A204.1 (cell line): ENCODE data around the gene RERE.
"Not testable (repeated sequence)": the region's sequence is repeated elsewhere in the genome, so short reads cannot be mapped to it uniquely, and the experiment has no call there.

Source experiments
- FAIRE-seq: peaks from 2 replicates; lab custom pipeline; 2012; peaks lifted over from hg19 to GRCh38; lab: Jason Lieb, UNC

RERE gene

GRCh38 chr1:8398086-8398485 lies 419.4 kb downstream of the RERE start:
- FAIRE-seq, result no peak

GRCh38 chr1:8397511-8397910 lies 419.9 kb downstream of the RERE start:
- no peak for FAIRE-seq

DNA sequence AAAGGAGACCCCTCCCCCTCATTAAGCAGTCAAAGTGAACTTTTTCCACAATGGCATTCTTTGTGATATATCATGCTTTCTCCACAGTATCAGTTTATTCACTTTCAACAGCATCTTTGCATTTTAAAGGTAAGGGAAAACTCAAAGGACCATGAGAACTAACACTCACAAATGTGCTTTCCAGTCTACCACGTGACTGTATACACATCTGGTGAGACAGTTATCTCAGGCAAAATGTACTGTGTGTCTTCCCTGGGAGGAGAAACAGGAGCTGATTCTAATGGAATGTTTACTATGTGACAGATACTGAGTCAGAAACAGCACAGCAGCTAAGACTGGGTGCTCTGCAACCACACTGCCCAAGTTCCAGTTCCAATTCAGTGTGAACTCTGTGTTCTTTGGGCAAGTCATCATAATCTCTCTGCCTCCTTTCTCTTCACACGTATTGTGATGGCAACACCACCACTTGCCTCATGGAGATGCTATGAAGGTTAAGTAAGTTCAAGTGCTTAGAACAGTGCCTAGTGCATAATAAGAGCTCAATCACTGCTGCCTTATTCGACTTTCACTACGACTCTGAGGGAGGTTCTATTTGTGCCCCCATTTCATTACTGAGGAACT lies 420.5 kb downstream of the RERE start:
- no peak for FAIRE-seq

GRCh38 chr1:8396083-8396785 lies 421.2 kb downstream of the RERE start:
- no peak for FAIRE-seq

DNA sequence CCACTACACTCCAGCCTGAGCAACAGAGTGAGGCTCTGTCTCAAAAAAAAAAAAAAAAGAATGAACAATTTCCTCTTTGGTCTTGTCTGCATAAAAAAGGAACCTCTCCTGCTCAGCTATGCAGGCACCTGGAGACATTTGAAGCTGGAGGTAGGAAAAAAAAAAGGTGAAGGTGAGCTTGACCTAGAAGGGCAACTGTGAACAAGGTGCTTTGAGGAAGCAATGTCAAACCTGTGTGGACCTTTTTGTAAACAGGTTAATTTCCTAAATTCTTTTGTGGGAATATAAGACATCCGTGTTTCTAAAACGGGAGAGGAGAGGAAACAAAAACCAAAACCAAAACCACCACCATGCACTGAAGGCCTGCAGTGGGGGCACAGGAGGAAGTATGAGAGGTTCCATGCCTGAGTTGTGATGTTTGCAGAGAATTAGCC lies 422.0 kb downstream of the RERE start:
- FAIRE-seq, result no peak

DNA sequence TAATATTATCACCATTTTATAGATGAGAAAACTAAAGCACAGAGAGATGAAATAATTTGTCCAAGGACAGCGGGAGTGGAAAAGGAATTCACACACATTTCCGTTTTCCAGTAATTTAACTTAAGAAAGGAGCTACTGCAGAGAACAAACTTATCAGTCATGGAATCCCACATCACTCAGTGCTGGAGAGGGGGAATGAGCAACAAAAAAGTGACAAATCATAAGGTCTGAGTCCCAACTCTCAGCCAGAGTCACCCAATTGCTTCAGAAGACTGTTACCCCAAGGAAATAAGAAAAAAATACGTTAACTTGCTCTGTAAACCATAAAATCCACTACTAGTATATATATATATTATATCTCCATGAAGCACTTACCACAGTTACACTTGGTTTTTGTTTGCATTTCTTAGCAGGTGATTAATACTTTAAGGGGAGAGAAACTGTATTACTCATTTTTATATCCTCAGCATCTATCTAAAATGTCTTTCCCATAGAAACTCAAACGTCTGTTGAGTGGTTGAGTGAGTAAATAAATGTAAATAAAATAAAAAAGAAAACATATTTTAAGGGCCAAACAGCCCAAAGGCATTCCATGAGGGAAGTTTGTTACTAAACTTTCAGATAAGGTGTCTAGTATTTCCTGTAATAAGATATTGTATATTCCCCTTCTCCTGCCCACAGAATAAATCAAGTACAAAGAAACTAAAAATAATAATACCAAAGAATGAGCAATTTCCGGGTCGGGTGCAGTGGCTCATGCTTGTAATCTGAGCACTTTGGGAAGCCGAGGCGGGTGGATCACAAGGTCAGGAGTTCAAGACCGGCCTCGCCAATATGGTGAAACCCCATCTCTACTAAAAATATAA lies 422.8 kb downstream of the RERE start:
- FAIRE-seq, result no peak

DNA sequence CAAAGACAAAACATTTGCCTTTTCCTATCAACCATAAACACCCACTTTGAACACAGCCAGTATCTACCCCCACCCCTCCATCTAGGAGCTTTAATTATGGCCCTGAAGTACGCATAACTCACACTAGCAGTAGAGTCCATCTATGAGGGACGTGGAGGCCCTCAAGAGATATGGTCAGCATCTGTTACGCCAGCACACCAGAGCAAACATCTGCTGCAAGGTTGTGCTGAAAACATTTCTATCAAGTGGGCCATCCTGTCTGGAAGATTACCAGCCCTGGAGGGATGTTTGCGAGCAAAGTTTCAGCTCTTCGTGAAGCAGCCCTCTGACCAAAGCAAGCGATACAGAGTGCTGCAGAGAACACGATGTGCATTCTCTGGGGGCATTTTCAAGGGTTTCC lies 424.9 kb downstream of the RERE start:
- FAIRE-seq, result no peak

- no peak for FAIRE-seq
These were observed 426.7 kb downstream of the RERE start for GRCh38 chr1:8390707-8391106.

DNA sequence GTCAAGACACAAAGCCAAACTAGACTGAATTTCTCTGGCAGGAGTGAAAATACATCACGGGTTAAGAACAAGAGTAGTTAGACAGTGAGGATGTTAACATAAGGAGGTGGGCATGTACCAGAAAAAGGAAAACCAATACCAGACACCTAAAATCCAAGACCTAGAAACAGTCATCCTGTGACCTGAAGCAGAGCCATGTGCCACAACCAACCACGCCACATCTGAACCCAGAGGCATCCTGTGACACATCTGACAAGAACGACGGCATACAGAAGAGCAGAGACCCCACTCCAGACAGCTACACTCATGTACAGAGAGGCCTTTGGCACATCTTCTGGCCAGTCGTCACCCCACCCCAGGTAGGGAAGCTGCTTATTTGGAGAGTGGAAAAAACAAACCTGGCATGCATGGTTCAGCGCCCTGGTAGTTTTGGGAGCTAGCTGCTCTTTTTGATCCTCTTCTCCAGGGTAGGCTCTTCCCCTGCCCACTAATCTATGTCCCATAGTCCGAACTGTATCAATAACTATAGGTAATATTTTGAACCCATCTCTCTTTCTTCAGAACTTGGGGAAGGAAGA lies 427.4 kb downstream of the RERE start:
- FAIRE-seq, result no peak

- FAIRE-seq, result no peak
These were observed 428.5 kb downstream of the RERE start for GRCh38 chr1:8388732-8389562.

DNA sequence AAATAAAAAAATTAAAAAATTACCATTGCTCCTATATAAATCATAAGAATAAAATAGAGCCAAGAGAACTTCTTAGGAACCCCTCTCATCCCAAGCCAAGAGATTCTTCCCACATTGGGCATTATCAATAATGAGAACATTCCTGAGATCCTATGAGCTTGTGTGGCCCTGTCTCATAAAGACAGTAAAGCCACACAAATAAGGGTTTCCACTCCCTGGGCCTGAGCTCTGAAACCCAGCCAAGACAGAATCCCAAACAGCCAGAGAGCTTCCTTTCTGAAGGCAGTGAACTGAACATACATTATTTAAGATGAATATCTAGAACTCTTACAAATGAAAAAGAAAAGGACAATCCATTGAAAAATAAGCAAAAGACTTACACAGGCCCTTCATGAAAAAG lies 431.2 kb downstream of the RERE start:
- FAIRE-seq, result no peak

- FAIRE-seq, result no peak
These were observed 432.9 kb downstream of the RERE start for GRCh38 chr1:8384577-8384976.

DNA sequence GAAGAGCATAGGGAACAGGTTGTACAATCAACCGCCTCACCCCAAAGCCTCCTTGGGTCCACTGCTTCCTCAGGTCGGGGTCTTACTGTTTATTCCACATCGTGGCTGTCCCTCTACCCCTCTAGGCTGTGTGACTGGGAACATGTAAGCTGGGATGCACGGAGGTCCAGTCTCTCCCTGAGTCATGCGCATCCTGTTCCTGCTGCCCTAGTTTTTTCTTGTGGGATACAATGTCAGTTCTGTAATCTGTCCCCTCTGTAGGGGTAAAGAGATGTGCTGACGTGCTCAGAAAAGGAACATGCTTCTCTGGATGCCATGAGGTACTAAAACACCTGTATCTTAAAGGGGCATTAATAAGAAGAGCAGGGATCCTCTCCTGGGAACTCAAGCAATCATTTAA lies 433.4 kb downstream of the RERE start:
- FAIRE-seq, result no peak

- FAIRE-seq, result no peak
These were observed 434.6 kb downstream of the RERE start for GRCh38 chr1:8382608-8383505.

- no peak for FAIRE-seq
These were observed 435.4 kb downstream of the RERE start for GRCh38 chr1:8382051-8382505.

- FAIRE-seq, result no peak
These were observed 435.8 kb downstream of the RERE start for GRCh38 chr1:8381618-8382017.

- FAIRE-seq, result not testable (repeated sequence)
These were observed 437.1 kb downstream of the RERE start for GRCh38 chr1:8380310-8380709.

DNA sequence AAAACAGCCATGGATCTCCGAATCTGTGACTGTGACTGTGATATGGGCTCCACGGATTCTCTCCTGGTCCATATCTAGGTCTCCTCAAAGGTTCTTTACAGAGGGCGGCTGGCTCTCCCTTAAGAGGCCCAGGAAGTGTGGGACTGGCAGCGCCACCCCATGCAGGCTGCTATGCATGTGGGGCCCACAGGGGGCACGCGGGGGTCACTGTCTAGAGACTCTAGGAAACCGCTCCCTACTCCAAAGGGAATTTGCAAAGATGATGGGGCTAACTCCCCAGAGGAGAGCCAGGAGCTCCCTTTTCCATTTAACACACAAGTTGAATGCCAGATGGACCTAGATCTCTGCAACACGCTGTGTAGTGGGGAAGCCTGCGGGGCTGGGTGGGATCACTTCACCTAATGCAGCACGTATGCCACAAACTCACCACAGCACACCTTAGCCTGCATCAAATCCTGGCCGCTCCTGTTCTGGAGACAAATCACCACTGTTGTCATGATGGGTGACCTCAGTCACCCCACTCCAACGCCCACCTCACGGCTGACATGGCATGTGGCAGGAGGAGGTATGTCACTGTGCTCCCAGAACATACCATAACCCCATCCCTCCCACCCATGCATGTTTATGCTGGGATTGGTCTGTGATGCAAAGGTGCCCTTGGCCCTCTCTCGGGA lies 437.8 kb downstream of the RERE start:
- FAIRE-seq, result no peak

DNA sequence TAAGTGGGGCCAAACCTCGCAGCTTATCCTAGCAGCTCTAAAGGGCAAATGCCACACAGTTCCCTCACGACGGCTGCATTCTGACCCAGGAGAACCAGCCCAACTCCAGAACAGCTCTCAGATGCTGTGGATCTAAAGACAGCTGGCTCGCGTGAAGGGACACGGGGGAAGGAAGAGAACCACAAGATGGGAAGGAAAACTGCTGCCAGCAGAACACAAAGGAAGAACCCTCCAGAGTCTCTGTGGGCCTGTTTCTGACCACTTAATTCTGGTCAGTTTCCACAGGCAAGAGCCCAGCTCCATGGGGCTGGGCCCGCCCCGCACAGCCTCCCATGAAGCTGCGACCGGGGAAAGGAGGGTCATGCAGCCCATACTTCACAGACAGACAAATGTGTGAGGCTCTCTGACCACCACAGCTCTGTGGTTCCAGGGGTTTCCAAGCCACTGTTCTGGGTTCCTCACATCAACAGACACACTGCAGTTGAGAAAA lies 438.4 kb downstream of the RERE start:
- no peak for FAIRE-seq

- FAIRE-seq, result no peak
These were observed 439.3 kb downstream of the RERE start for GRCh38 chr1:8378178-8378577.
